H9 (cell line): Measurements from ENCODE around the gene LRRC15. TPM values are rescaled to one million over a fixed set of nuclear protein-coding genes. Genes with fewer than 3 reads are reported as not detected.

Source experiments
- DNase-seq: peaks from one replicate; pipeline ENCODE4 v3.0.0-alpha.2; 2017
- H2AFZ ChIP-seq: one replicate; pipeline ENCODE4 v1.6.1; 2013; ENCODE audit warnings: mild to moderate bottlenecking, low read length, control low read depth, moderate library complexity
- H2AK5ac ChIP-seq: 2 replicates; pipeline ENCODE4 v1.6.1; 2013; ENCODE audit warnings: low read length, control low read depth, mixed read lengths; ENCODE audit not compliant: insufficient read length
- H2BK120ac ChIP-seq: one replicate; pipeline ENCODE4 v1.6.1; 2013; ENCODE audit warnings: low read depth, mild to moderate bottlenecking, low read length, control low read depth, inconsistent platforms; ENCODE audit not compliant: poor library complexity, severe bottlenecking
- H2BK12ac ChIP-seq: 2 replicates; pipeline ENCODE4 v1.6.1; 2013; ENCODE audit warnings: low read length, control low read depth, mixed read lengths, low read depth; ENCODE audit not compliant: insufficient read length
- H2BK15ac ChIP-seq: 2 replicates; pipeline ENCODE4 v1.6.1; 2013; ENCODE audit warnings: low read depth, low read length, control low read depth
- H2BK20ac ChIP-seq: one replicate; pipeline ENCODE4 v1.6.1; 2013; ENCODE audit warnings: low read depth, mild to moderate bottlenecking, low read length, control low read depth, inconsistent platforms; ENCODE audit not compliant: poor library complexity, severe bottlenecking
- H2BK5ac ChIP-seq: 2 replicates; pipeline ENCODE4 v1.6.1; 2013; ENCODE audit warnings: low read length, control low read depth, mixed read lengths; ENCODE audit not compliant: insufficient read length
- H3K14ac ChIP-seq: 2 replicates; pipeline ENCODE4 v1.6.1; 2013; ENCODE audit warnings: low read length, control low read depth; ENCODE audit not compliant: insufficient read depth
- H3K18ac ChIP-seq: 2 replicates; pipeline ENCODE4 v1.6.1; 2013; ENCODE audit warnings: low read depth, mild to moderate bottlenecking, mixed read lengths, low read length, control low read depth; ENCODE audit not compliant: insufficient read length
- H3K23ac ChIP-seq: 2 replicates; pipeline ENCODE4 v1.6.1; 2013; ENCODE audit warnings: low read length, control low read depth, mixed read lengths, low read depth; ENCODE audit not compliant: insufficient read length
- H3K23me2 ChIP-seq: 2 replicates; pipeline ENCODE4 v1.6.1; 2013; ENCODE audit warnings: low read depth, mild to moderate bottlenecking, mixed read lengths, low read length, control low read depth; ENCODE audit not compliant: insufficient read length, poor library complexity, severe bottlenecking
- H3K27ac ChIP-seq: 2 replicates; pipeline ENCODE4 v1.5.1; 2013; ENCODE audit warnings: low read length, control low read depth, mixed read lengths, low read depth; ENCODE audit not compliant: insufficient read length
- H3K27me3 ChIP-seq: 2 replicates; pipeline ENCODE4 v1.6.1; 2013; ENCODE audit warnings: low read length, control low read depth, inconsistent platforms; ENCODE audit not compliant: insufficient read depth
- H3K4ac ChIP-seq: 2 replicates; pipeline ENCODE4 v1.6.1; 2013; ENCODE audit warnings: low read depth, mild to moderate bottlenecking, control low read depth, inconsistent platforms, low read length, moderate library complexity
- H3K4me1 ChIP-seq: 2 replicates; pipeline ENCODE4 v1.6.1; 2013; ENCODE audit warnings: low read length, control low read depth, inconsistent platforms; ENCODE audit not compliant: insufficient read depth
- H3K4me2 ChIP-seq: 2 replicates; pipeline ENCODE4 v1.6.1; 2013; ENCODE audit warnings: low read length, control low read depth, mixed read lengths; ENCODE audit not compliant: insufficient read length, insufficient read depth
- H3K56ac ChIP-seq: 2 replicates; pipeline ENCODE4 v1.6.1; 2013; ENCODE audit warnings: low read depth, mild to moderate bottlenecking, mixed read lengths, low read length, control low read depth; ENCODE audit not compliant: insufficient read length
- H3K79me1 ChIP-seq: 2 replicates; pipeline ENCODE4 v1.6.1; 2013; ENCODE audit warnings: low read depth, mild to moderate bottlenecking, moderate library complexity, low read length, control low read depth, inconsistent platforms; ENCODE audit not compliant: insufficient read depth, poor library complexity, severe bottlenecking
- H3K79me2 ChIP-seq: 2 replicates; pipeline ENCODE4 v1.6.1; 2013; ENCODE audit warnings: low read length, control low read depth, inconsistent platforms; ENCODE audit not compliant: insufficient read depth
- H3K9ac ChIP-seq: 2 replicates; pipeline ENCODE4 v1.6.1; 2013; ENCODE audit warnings: low read length, control low read depth, mixed read lengths; ENCODE audit not compliant: insufficient read length; ENCODE audit errors: extremely low read depth
- H3K9me3 ChIP-seq: one replicate; pipeline ENCODE4 v1.6.1; 2013; ENCODE audit warnings: low read depth, low read length, inconsistent platforms; ENCODE audit not compliant: control insufficient read depth
- H3T11ph ChIP-seq: one replicate; pipeline ENCODE4 v1.6.1; 2013; ENCODE audit warnings: mild to moderate bottlenecking, low read length, control low read depth, inconsistent platforms
- H4K20me1 ChIP-seq: one replicate; pipeline ENCODE4 v1.6.1; 2013; ENCODE audit not compliant: control insufficient read depth, insufficient read length, insufficient read depth
- H4K5ac ChIP-seq: 2 replicates; pipeline ENCODE4 v1.6.1; 2013; ENCODE audit warnings: low read depth, mild to moderate bottlenecking, mixed read lengths, low read length, control low read depth; ENCODE audit not compliant: insufficient read length
- H4K8ac ChIP-seq: replicated peaks from 2 replicates; pipeline ENCODE4 v1.6.1; 2013; ENCODE audit warnings: low read length, control low read depth, mixed read lengths, low read depth; ENCODE audit not compliant: insufficient read length
- H4K91ac ChIP-seq: 2 replicates; pipeline ENCODE4 v1.6.1; 2013; ENCODE audit warnings: low read depth, mild to moderate bottlenecking, moderate library complexity, mixed read lengths, low read length, control low read depth; ENCODE audit not compliant: insufficient read length
- H3K27ac Mint-ChIP-seq, 3 experiments: 2 replicates in 2 of 3; 3 replicates in 1 of 3; pipeline ENCODE4 v1.8.0; 2020 to 2021; ENCODE audit warnings: mixed read lengths in 3 of 3, mild to moderate bottlenecking in 1 of 3, moderate library complexity in 1 of 3
- H3K27me3 Mint-ChIP-seq: 2 replicates; pipeline ENCODE4 v1.8.0; 2021; ENCODE audit warnings: low read depth, mild to moderate bottlenecking, moderate library complexity, mixed read lengths
- H3K36me3 Mint-ChIP-seq, 3 experiments: 2 replicates in 2 of 3; 3 replicates in 1 of 3; pipeline ENCODE4 v1.8.0; 2020 to 2021; ENCODE audit warnings: low read depth in 3 of 3, mixed read lengths in 3 of 3; ENCODE audit not compliant: insufficient read depth in 1 of 3
- H3K4me1 Mint-ChIP-seq, 2 experiments: 2 replicates each; pipeline ENCODE4 v1.8.0; 2020; ENCODE audit warnings: mixed read lengths in 2 of 2
- H3K4me3 Mint-ChIP-seq, 2 experiments: 2 replicates in 1 of 2; 3 replicates in 1 of 2; pipeline ENCODE4 v1.8.0; 2020 to 2021; ENCODE audit warnings: mild to moderate bottlenecking in 2 of 2, mixed read lengths in 2 of 2, moderate library complexity in 1 of 2
- H3K9me3 Mint-ChIP-seq, 2 experiments: 2 replicates in 1 of 2; 3 replicates in 1 of 2; pipeline ENCODE4 v1.8.0; 2020; ENCODE audit warnings: mild to moderate bottlenecking in 2 of 2, mixed read lengths in 2 of 2, moderate library complexity in 1 of 2
- WGBS: extraction: QIAGEN DNeasy Blood & Tissue Kit; methylation state at CpG from one replicate; pipeline ENCODE4 v1.1.7; 2013; ENCODE audit warnings: missing lambda C conversion rate, low lambda C conversion rate, mixed read lengths; ENCODE audit not compliant: insufficient read length; ENCODE audit errors: extremely low coverage; 5-methylcytosine and 5-hydroxymethylcytosine counted together
- total RNA-seq: library from RNA; stranded (reverse); gene quantifications from 2 replicates; pipeline ENCODE4 v1.2.1, GENCODE V29; 2021
- TF ChIP-seq, protein P1 (sequence below): fragments of 200-600 bp; sonication (generic); conservative IDR thresholded peaks from 3 replicates; pipeline ENCODE4 v1.8.0; 2021; ENCODE audit warnings: antibody characterized with exemption, mild to moderate bottlenecking

Gene LRRC15
- total RNA-seq, 1 experiment from 2014 or later = 0.07 TPM

DNA sequence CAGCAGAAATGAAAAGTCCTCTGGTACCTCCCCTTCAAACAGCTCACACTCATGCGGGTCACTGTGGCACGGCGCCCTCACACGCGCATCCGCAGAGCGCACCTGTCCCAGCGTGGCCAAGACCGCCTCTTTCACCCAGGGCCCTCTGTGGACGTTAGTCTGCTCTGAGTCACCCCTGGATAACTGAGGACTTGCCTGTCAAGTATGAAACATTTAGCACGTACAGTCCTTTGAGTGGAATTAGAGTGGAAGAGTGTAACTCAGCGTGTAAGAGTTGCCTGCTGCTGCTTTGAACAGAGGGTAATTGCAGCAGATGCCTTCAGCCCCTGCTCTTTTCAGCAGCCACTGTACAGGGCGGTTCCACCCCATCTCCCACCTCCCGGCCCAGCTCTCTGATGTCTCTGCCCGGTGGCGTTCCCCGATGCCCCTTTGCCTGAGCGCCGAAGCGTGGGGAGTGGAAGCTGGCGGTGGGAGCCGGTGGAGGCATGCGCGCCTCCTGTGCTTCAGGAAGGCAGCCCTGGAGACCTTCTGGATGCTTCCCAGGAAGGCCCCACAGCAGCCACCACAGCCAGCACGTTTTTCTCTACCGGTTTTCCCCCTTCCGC lies 41.4 kb downstream of the LRRC15 start:
- Histone ChIP-seq H2BK120ac (no peak overlapping the region), H3K9ac (no peak overlapping the region), H3K4ac (no peak overlapping the region), H2BK15ac (no peak overlapping the region), H2AK5ac (no peak overlapping the region), H3K14ac (no peak overlapping the region), H3T11ph (no peak overlapping the region), H3K79me2 (no peaks in the 10 kb centered on the region), H3K27ac (no peak overlapping the region), H3K18ac (no peak overlapping the region), H4K8ac (no peak overlapping the region), H3K4me1 (no peaks in the 10 kb centered on the region), H2AFZ (no peak overlapping the region), H3K23me2 (no peaks in the 10 kb centered on the region), H2BK20ac (no peak overlapping the region), H3K23ac (no peak overlapping the region), H2BK12ac (no peak overlapping the region), H3K56ac (no peak overlapping the region), H4K20me1 (peaks cover 5% of the 10 kb centered on the region), H4K91ac (no peak overlapping the region), H3K9me3 (no peaks in the 10 kb centered on the region), H2BK5ac (no peak overlapping the region), H3K27me3 (peaks cover 9% of the 10 kb centered on the region; the same call in 1 of the 2 replicates), H3K4me2 (no peak overlapping the region), H4K5ac (no peak overlapping the region), H3K79me1 (no peaks in the 10 kb centered on the region)
- DNase-seq = peak; percentile 35
- Mint-ChIP-seq H3K36me3 (no peaks in the 10 kb centered on the region; a peak in 1 of 7 replicates), H3K27me3 (peaks cover 31% of the 10 kb centered on the region), H3K9me3 (peaks cover 0 to 5% of the 10 kb centered on the region in 2 experiments), H3K4me3 (peak overlapping the region in 1 of 2 experiments; percentile 61; a peak in 2 of 5 replicates), H3K27ac (no peak overlapping the region), H3K4me1 (peaks cover 10 to 19% of the 10 kb centered on the region in 2 experiments)
- WGBS = no CpG with 5 or more reads among the region's 27 CpGs
- TF ChIP-seq, protein P1, sequence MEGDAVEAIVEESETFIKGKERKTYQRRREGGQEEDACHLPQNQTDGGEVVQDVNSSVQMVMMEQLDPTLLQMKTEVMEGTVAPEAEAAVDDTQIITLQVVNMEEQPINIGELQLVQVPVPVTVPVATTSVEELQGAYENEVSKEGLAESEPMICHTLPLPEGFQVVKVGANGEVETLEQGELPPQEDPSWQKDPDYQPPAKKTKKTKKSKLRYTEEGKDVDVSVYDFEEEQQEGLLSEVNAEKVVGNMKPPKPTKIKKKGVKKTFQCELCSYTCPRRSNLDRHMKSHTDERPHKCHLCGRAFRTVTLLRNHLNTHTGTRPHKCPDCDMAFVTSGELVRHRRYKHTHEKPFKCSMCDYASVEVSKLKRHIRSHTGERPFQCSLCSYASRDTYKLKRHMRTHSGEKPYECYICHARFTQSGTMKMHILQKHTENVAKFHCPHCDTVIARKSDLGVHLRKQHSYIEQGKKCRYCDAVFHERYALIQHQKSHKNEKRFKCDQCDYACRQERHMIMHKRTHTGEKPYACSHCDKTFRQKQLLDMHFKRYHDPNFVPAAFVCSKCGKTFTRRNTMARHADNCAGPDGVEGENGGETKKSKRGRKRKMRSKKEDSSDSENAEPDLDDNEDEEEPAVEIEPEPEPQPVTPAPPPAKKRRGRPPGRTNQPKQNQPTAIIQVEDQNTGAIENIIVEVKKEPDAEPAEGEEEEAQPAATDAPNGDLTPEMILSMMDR = no peak
